ENCODE data around the gene MALAT1. TPM values are rescaled to one million over a fixed set of nuclear protein-coding genes. Genes with fewer than 3 reads are reported as not detected.

The MALAT1 gene
- polyA plus RNA-seq, 4 donors = 155 to 454 (median 226) TPM

DNA sequence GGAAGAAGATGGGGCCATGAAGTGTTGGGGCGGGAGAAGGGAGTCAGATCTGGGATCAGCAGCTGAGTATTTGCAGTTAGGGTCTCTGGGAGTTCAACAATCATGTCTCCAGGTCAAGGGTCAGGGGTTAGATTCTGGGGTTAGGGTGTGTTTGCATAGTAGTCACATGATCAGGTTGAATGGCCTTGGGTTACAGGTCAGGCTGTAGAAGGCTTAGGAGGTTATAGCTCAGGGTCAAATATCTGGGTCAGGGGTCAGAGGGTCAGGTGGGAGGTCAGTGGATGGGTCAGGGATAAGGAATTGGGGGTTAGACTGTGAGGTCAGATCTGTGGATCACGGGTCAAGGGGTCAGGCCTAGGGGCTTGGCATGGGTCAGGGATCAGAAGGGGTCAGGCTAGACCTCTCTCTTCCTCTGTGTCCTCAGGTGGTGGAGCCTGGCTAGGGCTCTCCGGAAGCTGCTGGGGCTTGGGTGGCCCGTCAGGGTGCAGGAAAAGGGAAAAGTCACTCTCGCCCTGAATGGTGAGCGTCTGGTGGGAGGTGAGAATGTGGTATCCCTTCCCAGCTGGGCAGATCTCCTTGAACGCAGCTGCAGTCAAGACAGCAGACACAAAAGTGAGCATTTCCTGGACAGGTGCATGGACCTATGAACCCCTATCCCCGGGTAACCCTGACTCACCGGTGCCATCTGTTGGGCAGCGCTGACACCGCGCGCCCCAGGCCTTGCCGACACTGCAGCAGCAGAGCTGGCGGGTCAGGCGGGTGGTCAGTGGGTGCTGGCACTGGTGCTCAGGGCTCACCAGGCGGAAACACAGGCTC is 52.9 kb downstream of the MALAT1 start:
- Histone ChIP-seq H3K36me3 (ENCODE audit: control insufficient read depth in 3 of 3, insufficient read depth in 2 of 3, low read depth in 1 of 3, low read length in 3 of 3) (peaks cover 0 to 57% (median 2%) of the 10 kb centered on the region in 3 donors), H3K27me3 (ENCODE audit: control insufficient read depth in 3 of 3, insufficient read depth in 3 of 3, low read length in 3 of 3) (no peaks in the 10 kb centered on the region), H3K27ac (ENCODE audit: low read depth in 1 of 3, low read length in 2 of 3) (peak overlapping the region; percentile 29 to 93 (median 76)), H3K4me3 (ENCODE audit: low read depth in 1 of 3, low read length in 3 of 3) (peak overlapping the region in 1 of 3 donors; percentile 6), H3K4me1 (ENCODE audit: control insufficient read depth in 3 of 3, insufficient read depth in 2 of 3, low read depth in 1 of 3, low read length in 2 of 3) (peaks cover 0 to 54% (median 0%) of the 10 kb centered on the region in 3 donors), H3K9me3 (ENCODE audit: control insufficient read depth in 2 of 2, insufficient read depth in 1 of 2, low read depth in 1 of 2, low read length in 1 of 2) (no peaks in the 10 kb centered on the region)
- FAIRE-seq (no peak), DNase-seq (peak; percentile 89 to 92)
- 7 to 38% (median 31%) methylated on average over 17 of the region's 17 CpGs for WGBS, 3 donors

DNA sequence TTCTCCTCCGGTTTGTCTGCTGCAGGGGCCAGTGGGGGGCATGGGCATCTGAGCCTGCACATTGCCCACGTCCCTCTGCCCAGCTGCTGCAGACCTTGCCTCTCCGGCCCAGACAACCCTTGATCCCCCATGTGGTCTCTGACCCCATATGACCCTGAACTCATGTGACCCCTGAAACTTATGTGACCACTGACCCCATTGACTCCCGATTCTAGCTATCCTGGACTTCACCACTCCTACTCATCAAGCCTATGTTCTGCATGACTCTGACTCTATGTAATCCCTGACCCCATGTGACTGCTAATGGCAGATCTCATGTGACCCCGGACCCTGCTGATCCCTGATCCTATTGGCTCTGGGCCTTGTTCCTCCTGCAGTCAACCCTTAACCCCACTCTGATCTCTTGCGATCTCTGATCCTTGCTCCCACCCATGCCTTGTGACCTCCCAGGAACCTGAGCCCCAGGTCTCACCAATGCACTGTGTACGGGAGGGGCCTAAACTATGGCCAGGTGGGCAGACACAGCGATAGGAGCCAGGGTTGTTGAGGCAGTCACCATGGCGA is 53.6 kb downstream of the MALAT1 start:
- peaks cover 0 to 59% (median 0%) of the 10 kb centered on the region in 3 donors for H3K4me1 ChIP-seq (ENCODE audit: control insufficient read depth in 3 of 3, insufficient read depth in 2 of 3, low read depth in 1 of 3, low read length in 2 of 3)

DNA sequence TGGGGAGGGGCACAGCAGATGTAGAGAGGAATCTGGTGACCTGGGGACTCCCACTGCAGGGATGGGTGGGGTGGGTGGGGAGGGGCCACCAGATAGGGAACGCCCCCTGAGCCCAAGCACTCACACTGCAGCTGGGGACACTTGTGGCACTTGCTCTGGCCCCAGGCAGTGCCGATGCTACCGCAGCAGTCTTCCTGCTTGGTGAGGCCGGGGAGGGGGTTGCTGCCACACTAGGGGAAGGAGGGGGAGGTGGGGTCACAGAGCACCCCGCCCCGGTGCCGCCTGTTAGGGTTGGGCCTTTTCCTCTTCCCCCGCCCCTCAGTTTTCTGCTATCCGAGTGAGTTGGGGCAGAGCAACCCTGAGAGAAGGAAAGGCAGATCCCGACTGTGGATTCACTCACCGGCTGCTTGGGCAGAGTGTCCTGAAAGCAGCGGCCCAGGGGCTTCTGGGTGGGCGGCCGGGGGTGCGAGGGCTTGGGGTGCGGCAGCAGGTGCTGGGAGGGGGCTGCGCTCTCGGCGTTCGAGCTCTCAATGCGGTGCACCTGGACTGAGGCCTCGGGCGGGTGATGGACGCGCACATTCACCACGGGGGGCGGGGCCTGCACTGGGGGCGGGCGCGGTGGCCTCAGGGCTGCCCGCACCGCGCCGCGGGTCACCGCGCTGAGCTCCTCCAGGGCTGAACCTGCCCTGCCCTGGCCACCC is 54.6 kb downstream of the MALAT1 start:
- Histone ChIP-seq H3K4me1 (ENCODE audit: control insufficient read depth in 3 of 3, insufficient read depth in 2 of 3, low read depth in 1 of 3, low read length in 2 of 3) (peaks cover 0 to 60% (median 0%) of the 10 kb centered on the region in 3 donors), H3K9me3 (ENCODE audit: control insufficient read depth in 2 of 2, insufficient read depth in 1 of 2, low read depth in 1 of 2, low read length in 1 of 2) (no peaks in the 10 kb centered on the region), H3K27ac (ENCODE audit: low read depth in 1 of 3, low read length in 2 of 3) (peak overlapping the region in 1 of 3 donors; percentile 23), H3K4me3 (ENCODE audit: low read depth in 1 of 3, low read length in 3 of 3) (no peak overlapping the region), H3K36me3 (ENCODE audit: control insufficient read depth in 3 of 3, insufficient read depth in 2 of 3, low read depth in 1 of 3, low read length in 3 of 3) (peaks cover 0 to 42% (median 0%) of the 10 kb centered on the region in 3 donors), H3K27me3 (ENCODE audit: control insufficient read depth in 3 of 3, insufficient read depth in 3 of 3, low read length in 3 of 3) (no peaks in the 10 kb centered on the region)
- FAIRE-seq = no peak
- 58 to 68% (median 60%) methylated on average over 23 to 37 of the region's 37 CpGs for WGBS, 3 donors
- DNase-seq = peak in 1 of 2 donors; percentile 39

More for the DNA sequence above, 53.6 kb downstream of the MALAT1 start:
- Histone ChIP-seq H3K4me3 (ENCODE audit: low read depth in 1 of 3, low read length in 3 of 3) (no peak overlapping the region), H3K27me3 (ENCODE audit: control insufficient read depth in 3 of 3, insufficient read depth in 3 of 3, low read length in 3 of 3) (no peaks in the 10 kb centered on the region), H3K36me3 (ENCODE audit: control insufficient read depth in 3 of 3, insufficient read depth in 2 of 3, low read depth in 1 of 3, low read length in 3 of 3) (peaks cover 0 to 52% (median under 1%) of the 10 kb centered on the region in 3 donors), H3K27ac (ENCODE audit: low read depth in 1 of 3, low read length in 2 of 3) (peak overlapping the region in 1 of 3 donors; percentile 9), H3K9me3 (ENCODE audit: control insufficient read depth in 2 of 2, insufficient read depth in 1 of 2, low read depth in 1 of 2, low read length in 1 of 2) (no peaks in the 10 kb centered on the region)
- 36 to 68% (median 51%) methylated on average over 9 of the region's 9 CpGs for WGBS, 3 donors
- FAIRE-seq (no peak), DNase-seq (peak; percentile 53 to 63)

DNA sequence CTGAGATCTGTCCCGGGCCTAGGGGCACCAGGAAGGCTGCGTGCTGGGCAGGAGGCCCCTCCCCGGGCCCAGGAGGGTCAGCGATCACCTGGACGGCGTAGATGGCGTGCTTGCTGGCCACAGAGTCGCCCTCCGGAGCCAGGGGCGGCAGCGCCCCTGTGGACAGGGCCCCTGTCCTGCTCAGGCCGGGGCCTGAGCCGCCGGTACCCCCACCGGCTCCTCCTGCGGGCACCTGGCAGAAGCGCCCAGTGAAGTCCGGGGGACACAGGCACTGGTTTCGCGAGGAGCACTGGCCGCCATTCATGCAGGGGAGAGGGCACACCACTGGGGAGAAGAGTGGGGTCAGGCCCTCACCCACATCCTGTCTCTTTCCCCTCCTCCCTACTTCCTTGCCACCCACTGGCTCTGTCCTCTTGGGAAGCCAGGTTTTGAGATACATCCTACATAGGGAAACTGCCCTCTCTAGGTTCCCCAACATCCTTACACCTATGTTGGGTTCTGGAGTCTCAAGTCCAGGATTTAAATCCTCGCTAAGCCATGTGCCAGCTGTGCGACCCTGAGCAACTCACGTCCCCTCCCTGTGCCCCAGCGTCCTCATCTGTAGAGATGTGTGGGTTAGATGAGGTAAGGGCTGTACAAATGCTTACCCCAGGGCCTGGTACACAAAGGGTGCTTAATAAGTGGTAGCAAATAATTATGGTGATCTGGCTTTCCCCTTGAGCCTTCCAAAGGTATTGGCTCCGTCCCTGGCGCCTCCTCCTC is 55.4 kb downstream of the MALAT1 start:
- no peak for DNase-seq
- peaks cover 0 to 67% (median 0%) of the 10 kb centered on the region in 3 donors for H3K4me1 ChIP-seq (ENCODE audit: control insufficient read depth in 3 of 3, insufficient read depth in 2 of 3, low read depth in 1 of 3, low read length in 2 of 3)
- peaks cover 0 to 36% (median 0%) of the 10 kb centered on the region in 3 donors for H3K36me3 ChIP-seq (ENCODE audit: control insufficient read depth in 3 of 3, insufficient read depth in 2 of 3, low read depth in 1 of 3, low read length in 3 of 3)
- no peaks in the 10 kb centered on the region for H3K9me3 ChIP-seq (ENCODE audit: control insufficient read depth in 2 of 2, insufficient read depth in 1 of 2, low read depth in 1 of 2, low read length in 1 of 2)
- FAIRE-seq = no peak
- no peak overlapping the region for H3K4me3 ChIP-seq (ENCODE audit: low read depth in 1 of 3, low read length in 3 of 3)
- no peaks in the 10 kb centered on the region for H3K27me3 ChIP-seq (ENCODE audit: control insufficient read depth in 3 of 3, insufficient read depth in 3 of 3, low read length in 3 of 3)
- 83 to 92% (median 85%) methylated on average over 22 to 27 of the region's 27 CpGs for WGBS, 3 donors
- no peak overlapping the region for H3K27ac ChIP-seq (ENCODE audit: low read depth in 1 of 3, low read length in 2 of 3)

DNA sequence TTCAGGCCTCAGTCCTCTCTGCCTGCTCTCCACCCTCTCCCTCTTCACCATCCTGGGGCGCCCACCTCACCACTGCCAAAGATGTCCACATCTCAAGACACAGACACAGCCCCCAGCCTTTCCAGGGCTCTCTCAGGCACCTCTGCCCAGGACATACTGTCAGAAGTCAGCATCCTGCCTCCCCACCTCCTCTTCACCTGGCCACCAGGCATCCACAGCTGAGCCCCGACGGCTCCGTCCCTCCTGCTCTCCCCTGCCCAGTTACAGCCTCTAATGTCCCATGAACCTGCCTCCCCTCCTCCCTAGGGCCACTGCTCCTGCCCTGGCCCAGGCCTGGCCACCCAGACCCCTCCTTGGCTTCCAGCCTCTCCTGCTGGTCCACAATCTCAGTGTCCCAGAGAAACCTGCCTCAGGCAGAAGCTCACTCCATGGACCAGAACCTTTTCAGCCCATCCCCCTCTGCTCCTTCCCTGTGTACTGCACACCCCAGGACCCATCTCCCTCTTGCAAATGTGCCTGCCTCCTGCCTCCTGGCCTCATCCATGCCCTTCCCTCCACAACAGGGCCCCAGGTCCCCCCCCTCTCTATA is 56.1 kb downstream of the MALAT1 start:
- no peaks in the 10 kb centered on the region for H3K27me3 ChIP-seq (ENCODE audit: control insufficient read depth in 3 of 3, insufficient read depth in 3 of 3, low read length in 3 of 3)
- FAIRE-seq = no peak
- H3K4me3 ChIP-seq (ENCODE audit: low read depth in 1 of 3, low read length in 3 of 3) = no peak overlapping the region
- H3K4me1 ChIP-seq (ENCODE audit: control insufficient read depth in 3 of 3, insufficient read depth in 2 of 3, low read depth in 1 of 3, low read length in 2 of 3) = peaks cover 0 to 74% (median 0%) of the 10 kb centered on the region in 3 donors
- no peaks in the 10 kb centered on the region for H3K9me3 ChIP-seq (ENCODE audit: control insufficient read depth in 2 of 2, insufficient read depth in 1 of 2, low read depth in 1 of 2, low read length in 1 of 2)
- no peak for DNase-seq
- WGBS, 3 donors = 76 to 86% (median 84%) methylated on average over 4 of the region's 4 CpGs
- H3K36me3 ChIP-seq (ENCODE audit: control insufficient read depth in 3 of 3, insufficient read depth in 2 of 3, low read depth in 1 of 3, low read length in 3 of 3) = peaks cover 0 to 34% (median 0%) of the 10 kb centered on the region in 3 donors
- H3K27ac ChIP-seq (ENCODE audit: low read depth in 1 of 3, low read length in 2 of 3) = peak overlapping the region in 1 of 3 donors; percentile 56

DNA sequence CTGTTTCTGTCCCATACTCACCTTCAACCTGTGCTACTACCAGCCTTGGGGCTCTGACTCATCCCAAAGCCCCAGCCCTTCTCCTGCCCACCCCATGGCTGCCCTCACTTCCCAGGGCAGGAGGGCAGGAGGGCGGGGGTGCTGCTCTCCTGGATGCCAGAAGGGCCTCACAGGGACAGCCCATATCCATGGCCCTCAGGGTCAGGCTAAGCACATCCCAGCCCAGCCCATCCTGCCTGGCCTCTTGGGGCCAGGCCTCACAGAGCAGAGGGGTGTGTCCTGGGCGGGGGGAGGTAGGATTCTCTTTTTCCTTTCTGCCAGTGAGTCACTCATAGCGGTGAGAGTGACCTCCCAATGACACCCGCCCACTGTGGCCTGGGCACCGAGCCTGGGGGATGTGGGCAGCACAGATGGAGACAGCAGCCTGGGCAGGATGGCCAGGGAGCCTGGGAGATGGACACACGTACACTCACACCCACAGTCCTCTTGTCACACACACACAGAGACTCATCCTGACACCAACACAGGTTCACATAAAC is 56.9 kb downstream of the MALAT1 start:
- DNase-seq (peak in 1 of 2 donors; percentile 80), FAIRE-seq (no peak)
- no peaks in the 10 kb centered on the region for H3K9me3 ChIP-seq (ENCODE audit: control insufficient read depth in 2 of 2, insufficient read depth in 1 of 2, low read depth in 1 of 2, low read length in 1 of 2)
- WGBS, 3 donors = 47 to 69% (median 50%) methylated on average over 5 to 6 of the region's 6 CpGs
- peaks cover 0 to 34% (median 0%) of the 10 kb centered on the region in 3 donors for H3K36me3 ChIP-seq (ENCODE audit: control insufficient read depth in 3 of 3, insufficient read depth in 2 of 3, low read depth in 1 of 3, low read length in 3 of 3)
- H3K4me3 ChIP-seq (ENCODE audit: low read depth in 1 of 3, low read length in 3 of 3) = no peak overlapping the region
- peak overlapping the region in 2 of 3 donors; percentile 22 to 56 for H3K27ac ChIP-seq (ENCODE audit: low read depth in 1 of 3, low read length in 2 of 3)
- peaks cover 0 to 79% (median 0%) of the 10 kb centered on the region in 3 donors for H3K4me1 ChIP-seq (ENCODE audit: control insufficient read depth in 3 of 3, insufficient read depth in 2 of 3, low read depth in 1 of 3, low read length in 2 of 3)
- no peaks in the 10 kb centered on the region for H3K27me3 ChIP-seq (ENCODE audit: control insufficient read depth in 3 of 3, insufficient read depth in 3 of 3, low read length in 3 of 3)
